ENCODE measurements around the gene NRDC.

Gene NRDC

DNA sequence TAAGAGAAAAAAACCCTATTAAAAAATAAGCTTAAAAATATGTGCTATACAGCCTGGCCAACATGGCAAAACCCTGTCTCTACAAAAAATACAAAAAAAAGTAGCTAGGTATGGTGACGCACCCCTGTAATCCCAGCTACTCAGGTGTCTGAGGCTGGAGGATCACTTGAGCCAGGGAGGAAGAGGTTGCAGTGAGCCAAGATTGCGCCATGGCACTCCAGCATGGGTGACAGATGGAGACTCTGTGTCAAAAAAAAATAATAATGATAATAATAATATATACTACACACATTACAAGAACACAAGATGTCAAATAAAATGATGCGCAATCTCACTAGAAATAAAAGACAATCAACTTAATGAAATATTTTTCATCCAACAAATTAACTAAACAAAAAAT is 22.9 kb downstream of the NRDC start:
- TF ChIP-seq CTCF (IDR thresholded peaks at IDR 0.05; ENCODE audit: insufficient read depth, missing control alignments), result no peak
- FAIRE-seq, result no peak
- no peak for DNase-seq (ENCODE audit: insufficient read length, low spot score)

GRCh38 chr1:51853360-51853759 is 25.2 kb downstream of the NRDC start:
- no peak for TF ChIP-seq CTCF (IDR thresholded peaks at IDR 0.05; ENCODE audit: insufficient read depth, missing control alignments)
- DNase-seq (ENCODE audit: insufficient read length, low spot score) (no peak), FAIRE-seq (no peak)

GRCh38 chr1:51851882-51852396 is 26.6 kb downstream of the NRDC start:
- DNase-seq (ENCODE audit: insufficient read length, low spot score), result no peak
- TF ChIP-seq CTCF (IDR thresholded peaks at IDR 0.05; ENCODE audit: insufficient read depth, missing control alignments), result no peak
- FAIRE-seq, result no peak

DNA sequence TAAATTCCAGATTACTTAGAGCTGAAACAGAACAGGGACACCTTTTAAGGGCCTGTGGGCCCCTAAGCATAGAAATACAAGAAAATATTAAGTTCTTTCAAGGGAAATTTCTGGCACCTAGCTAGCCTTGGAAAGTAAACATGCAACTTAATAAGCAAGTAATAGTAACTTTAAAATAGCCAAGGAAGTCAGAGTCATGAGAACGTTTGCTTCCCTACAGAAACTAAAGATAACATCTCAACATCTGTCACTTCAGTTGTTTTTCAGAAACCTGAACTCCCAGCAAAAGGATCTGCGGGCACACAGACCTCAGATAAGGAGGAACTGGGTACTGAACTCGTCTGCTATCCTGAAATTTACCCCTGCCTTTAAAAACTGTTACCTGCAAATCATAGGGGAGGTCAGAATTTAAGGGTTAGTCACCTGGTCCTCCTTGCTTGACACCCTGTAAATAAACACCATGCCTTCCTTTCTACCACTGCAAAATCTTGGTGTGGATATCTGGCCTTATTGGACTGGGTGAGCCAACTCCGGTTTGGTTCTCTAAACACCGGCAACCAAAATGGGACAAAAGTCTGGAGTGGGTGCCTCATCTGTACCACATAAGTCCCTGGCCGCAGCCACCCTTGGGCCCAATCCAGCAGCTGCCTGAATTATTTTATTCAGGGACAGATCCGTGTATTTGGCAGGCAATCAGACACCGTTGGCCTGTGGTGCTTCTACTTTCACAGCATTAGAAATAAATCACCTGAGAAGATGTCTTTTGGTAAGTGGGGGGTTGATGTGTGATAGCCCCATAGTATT is 27.9 kb downstream of the NRDC start:
- FAIRE-seq (no peak), DNase-seq (ENCODE audit: insufficient read length, low spot score) (no peak)
- TF ChIP-seq CTCF (IDR thresholded peaks at IDR 0.05; ENCODE audit: insufficient read depth, missing control alignments), result no peak

DNA sequence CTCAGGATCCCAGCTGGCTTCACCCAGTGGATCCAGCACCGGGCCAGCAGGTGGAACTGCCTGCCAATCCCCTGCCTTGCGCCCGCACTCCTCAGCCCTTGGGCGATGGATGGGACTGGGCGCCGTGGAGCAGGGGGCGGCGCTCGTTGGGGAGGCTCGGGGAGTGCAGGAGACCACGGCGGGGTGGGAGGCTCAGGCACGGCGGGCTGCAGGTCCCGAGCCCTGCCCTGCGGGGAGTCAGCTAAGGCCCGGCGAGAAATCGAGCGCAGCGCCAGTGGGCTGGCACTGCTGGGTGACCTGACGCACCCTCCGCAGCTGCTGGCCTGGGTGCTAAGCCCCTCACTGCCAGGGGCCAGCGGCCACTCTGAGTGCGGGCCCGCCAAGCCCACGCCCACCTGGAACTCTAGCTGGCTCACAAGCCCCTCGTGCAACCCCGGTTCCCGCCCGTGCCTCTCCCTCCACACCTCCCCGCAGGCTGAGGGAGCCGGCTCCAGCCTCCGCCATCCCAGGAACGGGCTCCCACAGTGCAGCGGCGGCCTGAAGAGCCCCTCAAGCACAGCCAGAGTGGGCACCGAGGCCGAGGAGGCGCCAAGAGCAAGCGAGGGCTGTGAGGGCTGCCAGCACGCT is 31.1 kb downstream of the NRDC start:
- FAIRE-seq (no peak), DNase-seq (ENCODE audit: insufficient read length, low spot score) (no peak)
- TF ChIP-seq CTCF (IDR thresholded peaks at IDR 0.05; ENCODE audit: insufficient read depth, missing control alignments), result no peak

DNA sequence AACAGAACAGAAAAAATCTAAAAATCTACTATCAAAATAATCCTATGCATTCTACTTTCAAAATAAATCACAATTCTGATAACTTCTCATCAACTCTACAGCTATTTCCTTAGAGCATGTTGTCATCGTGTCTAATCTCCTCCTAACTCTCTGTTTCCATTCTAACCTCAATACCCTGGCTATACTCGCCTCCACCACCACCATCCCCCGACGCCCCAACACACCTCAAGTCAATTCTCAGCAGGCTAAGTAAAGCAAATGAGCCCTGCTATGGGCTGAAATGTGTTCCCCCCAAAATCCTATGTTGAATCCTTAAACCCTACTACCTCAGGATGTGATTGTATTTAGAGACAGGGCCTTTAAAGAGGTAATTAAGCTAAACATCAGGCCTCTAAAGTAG is 34.6 kb downstream of the NRDC start:
- no peak for TF ChIP-seq CTCF (IDR thresholded peaks at IDR 0.05; ENCODE audit: insufficient read depth, missing control alignments)
- DNase-seq (ENCODE audit: insufficient read length, low spot score), result no peak
- FAIRE-seq, result no peak

- no peak for TF ChIP-seq CTCF (IDR thresholded peaks at IDR 0.05; ENCODE audit: insufficient read depth, missing control alignments)
- FAIRE-seq (no peak), DNase-seq (ENCODE audit: insufficient read length, low spot score) (no peak)
Measured at GRCh38 chr1:51842261-51842660, 36.3 kb downstream of the NRDC start.

Measured in D721Med (cell line).